IPS-18a (cell line): ENCODE measurements around the gene NTM.

ENCODE experiments used
- H3K27ac ChIP-seq: one replicate; pipeline ENCODE4 v1.5.1; 2013; ENCODE audit warnings: low read length
- H3K27me3 ChIP-seq: one replicate; pipeline ENCODE4 v1.6.1; 2013; ENCODE audit warnings: mild to moderate bottlenecking, low read length; ENCODE audit not compliant: control insufficient read depth, insufficient read depth
- H3K36me3 ChIP-seq: one replicate; pipeline ENCODE4 v1.6.1; 2013; ENCODE audit warnings: low read depth, low read length; ENCODE audit not compliant: control insufficient read depth
- H3K4me1 ChIP-seq: one replicate; pipeline ENCODE4 v1.6.1; 2013; ENCODE audit warnings: low read depth, low read length; ENCODE audit not compliant: control insufficient read depth
- H3K4me3 ChIP-seq: one replicate; pipeline ENCODE4 v1.5.1; 2013; ENCODE audit warnings: low read length
- H3K9ac ChIP-seq: one replicate; pipeline ENCODE4 v1.6.1; 2013; ENCODE audit warnings: mild to moderate bottlenecking, low read length, moderate library complexity
- H3K9me3 ChIP-seq: one replicate; pipeline ENCODE4 v1.6.1; 2013; ENCODE audit warnings: low read depth, low read length; ENCODE audit not compliant: control insufficient read depth

NTM gene

DNA sequence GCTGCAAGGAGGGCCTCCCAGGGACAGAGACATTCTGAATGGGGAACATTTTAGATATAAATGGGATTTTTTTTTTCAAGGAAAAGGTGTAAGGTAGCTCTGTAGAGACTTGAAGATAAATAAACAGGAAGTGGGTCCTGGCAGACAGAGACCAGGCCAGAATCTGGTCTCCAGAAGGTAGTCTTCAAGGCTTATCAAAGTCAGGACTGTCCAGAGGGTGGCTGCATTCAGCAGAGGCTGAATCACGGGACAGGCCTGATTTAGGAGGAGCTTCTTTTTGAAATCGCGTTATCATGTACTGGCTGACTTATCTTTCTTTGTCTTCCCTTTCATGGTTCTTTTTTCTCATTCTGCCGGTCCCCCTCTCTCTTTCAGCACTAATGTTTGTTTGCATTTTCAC is 542.9 kb downstream of the NTM start:
- H3K27ac ChIP-seq, result no peak overlapping the region
- peaks cover 24% of the 10 kb centered on the region for H3K4me1 ChIP-seq
- H3K9me3 ChIP-seq, result no peaks in the 10 kb centered on the region
- no peak overlapping the region for H3K9ac ChIP-seq
- H3K4me3 ChIP-seq, result no peak overlapping the region
- H3K36me3 ChIP-seq, result no peaks in the 10 kb centered on the region
- no peaks in the 10 kb centered on the region for H3K27me3 ChIP-seq

DNA sequence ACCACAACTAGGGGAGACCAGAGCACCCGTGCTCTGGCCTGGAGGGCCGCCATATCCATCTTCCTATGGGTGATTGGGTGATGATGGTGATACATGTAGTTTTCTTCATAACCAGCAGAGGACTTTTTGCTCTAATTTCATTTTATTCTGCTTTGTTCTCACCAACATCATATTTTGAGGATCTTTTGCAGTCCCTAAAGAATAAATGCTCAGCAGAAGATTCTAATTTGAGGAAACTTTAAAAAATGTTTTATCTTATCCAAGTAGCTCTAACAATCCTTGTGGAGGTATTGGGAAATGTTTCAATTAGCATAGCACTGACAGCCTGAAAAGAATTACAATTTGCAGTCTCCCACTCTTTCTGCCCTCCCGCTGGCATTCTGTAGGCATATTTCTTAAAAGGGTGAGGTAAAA is 544.0 kb downstream of the NTM start:
- Histone ChIP-seq H3K9ac (no peak overlapping the region), H3K36me3 (no peaks in the 10 kb centered on the region), H3K27ac (no peak overlapping the region), H3K9me3 (no peaks in the 10 kb centered on the region), H3K4me1 (peaks cover 21% of the 10 kb centered on the region), H3K27me3 (no peaks in the 10 kb centered on the region), H3K4me3 (no peak overlapping the region)

DNA sequence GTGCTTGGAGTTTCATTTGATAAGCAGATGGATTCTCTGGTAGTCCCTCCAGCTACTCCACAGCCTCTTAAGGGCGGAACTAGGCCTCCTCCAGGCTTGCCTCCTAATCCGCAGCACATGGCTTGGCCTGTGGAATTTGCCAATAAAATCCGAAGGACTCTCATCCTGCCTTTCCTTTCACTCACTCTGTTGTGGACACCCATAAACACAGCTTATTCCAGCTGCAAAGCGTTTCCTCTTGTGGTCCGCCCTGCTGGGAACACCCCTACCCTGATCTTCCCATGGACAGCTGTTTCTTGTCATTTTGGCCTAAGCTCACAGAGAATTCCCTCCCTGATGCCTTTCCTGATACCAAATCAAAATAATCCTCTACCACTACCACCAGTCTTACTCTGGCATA is 546.2 kb downstream of the NTM start:
- H3K4me1 ChIP-seq, result peaks cover 13% of the 10 kb centered on the region
- H3K9ac ChIP-seq, result no peak overlapping the region
- no peak overlapping the region for H3K4me3 ChIP-seq
- H3K36me3 ChIP-seq, result no peaks in the 10 kb centered on the region
- H3K27me3 ChIP-seq, result no peaks in the 10 kb centered on the region
- no peaks in the 10 kb centered on the region for H3K9me3 ChIP-seq
- H3K27ac ChIP-seq, result no peak overlapping the region

DNA sequence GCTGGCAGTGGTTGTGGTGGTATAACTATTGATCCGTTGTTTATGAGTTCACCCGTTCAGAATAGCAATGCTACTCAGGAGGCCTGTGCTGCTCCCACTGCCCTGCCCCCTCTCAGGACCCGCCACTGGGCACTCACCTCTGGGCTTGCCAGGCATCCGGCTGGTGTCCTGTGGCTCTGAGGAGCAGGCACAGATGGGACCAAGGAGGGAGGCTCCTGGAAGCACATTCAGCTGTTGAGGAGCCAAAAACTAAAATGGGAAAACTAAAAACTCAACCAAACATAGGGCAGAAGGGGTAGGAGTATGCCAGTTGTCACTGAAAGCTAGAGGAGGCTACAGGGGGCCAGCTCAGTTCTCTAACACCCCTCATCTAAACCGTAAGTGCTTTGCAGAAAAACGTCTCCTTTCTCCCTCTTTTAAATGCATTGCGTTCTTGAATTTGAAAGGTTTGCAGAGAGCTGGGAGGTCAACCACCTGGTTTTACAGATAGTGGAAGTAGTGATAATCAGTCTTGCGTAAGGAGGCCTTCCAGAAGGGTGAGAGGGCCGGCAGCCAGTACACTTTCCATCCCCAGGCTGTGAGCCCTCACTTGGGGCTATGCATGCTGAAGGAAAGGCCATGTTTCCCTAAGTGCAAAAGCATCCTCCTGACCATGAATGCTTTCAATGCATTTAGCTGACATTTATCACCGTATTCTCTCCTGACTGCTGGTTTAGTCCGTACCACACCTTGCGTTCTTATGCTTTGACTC is 547.4 kb downstream of the NTM start:
- no peaks in the 10 kb centered on the region for H3K9me3 ChIP-seq
- H3K27me3 ChIP-seq, result no peaks in the 10 kb centered on the region
- no peak overlapping the region for H3K4me3 ChIP-seq
- peaks cover 13% of the 10 kb centered on the region for H3K4me1 ChIP-seq
- H3K9ac ChIP-seq, result no peak overlapping the region
- H3K36me3 ChIP-seq, result no peaks in the 10 kb centered on the region
- no peak overlapping the region for H3K27ac ChIP-seq

DNA sequence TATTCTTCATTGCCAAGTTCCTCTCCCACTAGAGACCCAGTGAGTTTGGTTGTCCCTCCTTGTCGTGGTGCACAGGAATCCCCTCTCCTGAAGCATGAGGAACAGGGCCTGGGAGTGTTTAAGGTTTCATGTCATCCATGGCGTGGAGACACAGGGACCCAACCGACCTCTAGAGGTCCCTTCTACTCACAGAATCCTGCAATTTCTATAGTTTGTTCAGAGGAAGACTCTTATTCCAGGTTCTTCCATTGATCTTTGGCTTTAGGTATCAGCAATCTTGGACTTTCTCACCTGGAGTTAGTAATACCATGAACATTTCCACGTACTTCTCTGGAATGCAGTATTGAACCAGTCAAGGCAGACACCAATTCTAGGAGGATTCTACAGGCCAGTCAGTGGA is 548.2 kb downstream of the NTM start:
- H3K4me3 ChIP-seq, result no peak overlapping the region

DNA sequence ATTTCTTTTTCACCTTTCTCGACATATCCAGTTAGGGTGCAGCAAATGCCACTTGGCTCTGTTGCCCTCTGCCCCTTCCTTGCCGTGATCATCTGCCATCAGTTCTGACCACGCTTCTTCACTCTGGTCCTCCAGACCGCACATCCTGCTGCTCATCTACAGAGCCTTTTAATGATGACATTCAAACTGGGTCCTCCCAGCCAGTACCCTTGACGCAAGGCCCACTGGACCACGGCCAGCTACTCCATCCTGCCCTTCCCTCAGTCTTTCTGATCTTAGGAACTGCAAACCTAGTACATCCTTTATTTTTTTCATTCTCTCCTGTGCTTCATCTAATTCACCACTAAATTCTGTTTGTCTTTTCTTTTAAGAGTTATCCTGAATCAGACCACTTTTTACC is 551.8 kb downstream of the NTM start:
- Histone ChIP-seq H3K9me3 (no peaks in the 10 kb centered on the region), H3K4me3 (no peak overlapping the region), H3K36me3 (no peaks in the 10 kb centered on the region), H3K4me1 (peaks cover 14% of the 10 kb centered on the region), H3K9ac (no peak overlapping the region), H3K27ac (no peak overlapping the region), H3K27me3 (no peaks in the 10 kb centered on the region)

More for the DNA sequence above, 548.2 kb downstream of the NTM start:
- Histone ChIP-seq H3K9ac (no peak overlapping the region), H3K27ac (no peak overlapping the region), H3K36me3 (no peaks in the 10 kb centered on the region), H3K4me1 (peaks cover 13% of the 10 kb centered on the region), H3K9me3 (no peaks in the 10 kb centered on the region), H3K27me3 (no peaks in the 10 kb centered on the region)

DNA sequence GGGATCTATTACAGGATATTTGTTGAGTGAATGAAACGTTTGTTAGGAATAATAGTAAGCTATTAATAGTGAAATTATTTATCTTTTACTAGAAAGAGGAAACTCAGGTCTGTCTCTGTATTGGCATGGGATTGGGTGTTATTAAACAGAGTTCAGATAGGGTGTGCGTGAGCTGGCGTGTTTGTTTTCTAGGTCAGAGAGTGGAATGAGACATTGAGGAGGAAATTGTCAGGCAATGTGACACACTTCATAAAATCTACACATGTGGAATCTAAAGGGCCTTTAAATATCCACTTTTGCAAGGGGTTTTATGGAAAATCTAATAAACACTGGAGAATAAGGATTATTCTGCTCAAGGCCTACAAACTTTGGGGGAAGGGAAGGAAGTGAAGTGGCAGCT is 552.9 kb downstream of the NTM start:
- H3K4me3 ChIP-seq, result no peak overlapping the region

DNA sequence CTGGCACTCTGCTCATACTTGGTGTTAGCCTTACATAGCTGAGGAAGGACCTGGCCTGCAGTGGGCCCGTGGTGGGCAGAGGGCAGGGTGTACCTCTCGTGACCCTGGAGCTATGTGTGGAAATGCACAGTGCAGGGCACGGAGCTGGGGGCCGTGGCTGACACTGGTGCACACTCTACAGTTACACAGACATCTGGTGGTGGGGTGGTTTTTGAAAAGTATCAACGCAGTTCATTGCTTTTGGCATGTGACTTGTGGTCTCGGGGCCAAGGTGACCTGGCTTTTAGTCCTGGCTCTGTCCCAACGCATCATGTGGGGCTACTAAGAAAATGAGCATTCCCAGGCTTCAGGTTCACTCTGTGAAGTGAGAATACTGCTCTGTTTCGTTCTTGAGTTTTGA is 553.6 kb downstream of the NTM start:
- Histone ChIP-seq H3K36me3 (no peaks in the 10 kb centered on the region), H3K27me3 (no peaks in the 10 kb centered on the region), H3K27ac (no peak overlapping the region), H3K4me3 (no peak overlapping the region), H3K4me1 (peaks cover 8% of the 10 kb centered on the region), H3K9me3 (no peaks in the 10 kb centered on the region), H3K9ac (no peak overlapping the region)

More for the DNA sequence above, 552.9 kb downstream of the NTM start:
- H3K4me1 ChIP-seq, result peaks cover 8% of the 10 kb centered on the region
- no peaks in the 10 kb centered on the region for H3K36me3 ChIP-seq
- H3K27me3 ChIP-seq, result no peaks in the 10 kb centered on the region
- H3K9ac ChIP-seq, result no peak overlapping the region
- H3K27ac ChIP-seq, result no peak overlapping the region
- H3K9me3 ChIP-seq, result no peaks in the 10 kb centered on the region

DNA sequence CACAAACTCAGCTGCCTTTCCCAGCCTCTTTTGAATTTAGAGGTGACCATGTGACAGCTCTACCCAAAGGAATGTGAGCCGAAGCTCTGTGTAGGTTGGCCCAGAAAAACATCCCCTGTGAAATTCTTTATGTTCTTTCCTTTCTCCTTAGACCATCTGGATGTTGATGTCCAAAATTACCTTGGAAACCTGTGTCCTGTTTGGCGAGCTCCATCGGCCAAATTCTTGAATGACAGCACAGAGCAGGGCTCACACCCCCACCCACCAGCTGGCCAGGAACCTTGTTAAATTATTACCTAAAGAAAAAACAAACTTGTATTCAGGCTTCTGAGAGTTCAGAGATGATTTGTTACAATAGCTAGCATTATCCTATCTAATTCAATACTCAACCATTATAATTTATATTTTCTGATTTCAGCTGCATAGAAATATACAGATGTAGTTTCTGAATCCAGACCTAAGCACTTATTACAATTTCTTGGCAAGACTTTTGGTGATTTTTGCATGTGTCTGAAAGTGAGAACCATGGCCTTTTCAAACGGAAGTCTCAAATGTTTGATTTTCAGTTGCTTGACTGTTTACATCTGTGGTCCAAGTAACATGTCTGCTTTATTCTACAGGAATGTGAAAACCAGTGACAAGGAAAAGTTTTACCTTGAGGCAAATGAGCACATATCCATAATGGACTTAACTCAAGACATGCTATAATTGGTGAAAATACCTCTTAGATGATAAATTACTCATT is 554.2 kb downstream of the NTM start:
- no peaks in the 10 kb centered on the region for H3K27me3 ChIP-seq
- no peak overlapping the region for H3K27ac ChIP-seq
- H3K9ac ChIP-seq, result no peak overlapping the region
- peaks cover 8% of the 10 kb centered on the region for H3K4me1 ChIP-seq
- no peaks in the 10 kb centered on the region for H3K36me3 ChIP-seq
- no peak overlapping the region for H3K4me3 ChIP-seq
- H3K9me3 ChIP-seq, result no peaks in the 10 kb centered on the region

DNA sequence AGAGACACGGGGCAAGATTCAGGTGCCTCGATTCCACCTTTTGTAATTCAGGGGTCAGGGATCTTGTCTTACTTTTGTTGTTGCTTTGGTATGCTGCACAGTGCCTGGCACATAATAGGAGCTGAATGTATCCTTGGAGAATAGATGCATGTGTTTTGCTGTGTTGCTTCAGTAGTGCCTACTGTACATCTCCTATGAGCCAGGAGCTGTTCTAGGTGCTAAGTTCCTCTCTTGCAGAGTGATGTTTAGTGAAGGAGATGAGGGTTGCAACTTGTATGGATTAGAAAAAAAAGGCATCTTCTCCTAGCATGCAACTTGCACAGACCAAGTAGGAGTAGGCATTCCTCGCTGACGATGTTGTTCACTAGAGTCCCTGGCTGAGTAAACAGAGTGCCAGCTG is 555.4 kb downstream of the NTM start:
- Histone ChIP-seq H3K27ac (no peak overlapping the region), H3K4me1 (peaks cover 8% of the 10 kb centered on the region), H3K4me3 (no peak overlapping the region), H3K36me3 (no peaks in the 10 kb centered on the region), H3K9me3 (no peaks in the 10 kb centered on the region), H3K27me3 (no peaks in the 10 kb centered on the region), H3K9ac (no peak overlapping the region)

DNA sequence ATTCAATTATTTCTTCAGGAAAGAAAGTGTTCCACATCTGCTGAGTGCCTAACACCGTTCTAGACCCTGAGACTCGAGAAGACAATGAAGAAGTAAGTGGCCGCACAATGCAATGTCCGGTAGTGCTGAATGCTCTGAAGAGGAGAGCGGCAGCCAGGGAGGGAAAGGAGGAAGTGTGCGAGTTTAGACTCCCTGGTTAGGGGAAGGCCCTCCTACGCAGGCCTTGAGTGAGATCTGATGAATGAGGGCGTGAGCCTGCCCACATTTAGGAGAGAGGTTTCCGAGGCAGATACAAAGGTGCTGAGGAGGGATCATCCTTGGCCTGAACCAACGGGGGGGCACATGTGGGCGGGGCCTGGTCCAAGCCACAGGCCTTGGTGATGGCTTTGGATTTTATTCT is 558.6 kb downstream of the NTM start:
- Histone ChIP-seq H3K36me3 (no peaks in the 10 kb centered on the region), H3K27me3 (no peaks in the 10 kb centered on the region), H3K4me1 (peaks cover 8% of the 10 kb centered on the region), H3K27ac (no peak overlapping the region), H3K9ac (no peak overlapping the region), H3K4me3 (no peak overlapping the region), H3K9me3 (no peaks in the 10 kb centered on the region)
